ENCODE measurements around the gene KRTAP10-1.

DNA sequence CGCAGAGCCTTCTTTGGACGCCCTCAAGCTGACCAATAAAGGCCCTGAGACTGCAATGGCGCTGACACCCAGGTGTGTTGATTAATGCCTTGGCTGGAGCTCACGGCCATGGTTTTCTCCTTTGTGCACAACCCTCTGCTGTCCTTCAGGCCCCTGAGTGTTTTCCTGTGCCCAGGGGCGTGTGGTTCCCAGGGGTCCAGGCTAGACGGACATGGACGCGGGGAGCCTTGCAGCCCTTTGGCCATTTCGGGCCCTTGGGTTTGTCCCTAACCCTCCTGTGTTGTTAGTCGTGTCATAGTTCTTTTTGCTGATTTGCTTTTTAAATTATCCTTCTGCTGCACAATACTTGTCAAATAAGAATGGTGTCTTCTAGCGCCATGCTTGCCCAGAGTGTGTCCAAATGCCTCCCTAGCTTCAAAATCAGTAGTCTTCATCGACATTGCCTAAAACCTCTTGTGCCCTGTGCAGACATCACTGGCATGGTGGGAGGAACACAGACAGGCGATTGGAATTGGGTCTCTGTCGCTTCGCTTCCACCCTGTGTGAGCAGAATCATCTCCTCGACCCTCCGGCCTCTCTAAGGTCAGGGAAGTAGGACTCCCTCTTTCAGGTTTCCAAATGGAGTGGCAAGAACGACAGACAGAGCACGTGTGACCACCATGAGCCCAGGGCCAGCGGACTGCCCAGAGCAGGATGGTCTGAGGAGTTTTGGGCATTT, 35.5 kb upstream of the KRTAP10-1 start:
- TF ChIP-seq, protein P1, sequence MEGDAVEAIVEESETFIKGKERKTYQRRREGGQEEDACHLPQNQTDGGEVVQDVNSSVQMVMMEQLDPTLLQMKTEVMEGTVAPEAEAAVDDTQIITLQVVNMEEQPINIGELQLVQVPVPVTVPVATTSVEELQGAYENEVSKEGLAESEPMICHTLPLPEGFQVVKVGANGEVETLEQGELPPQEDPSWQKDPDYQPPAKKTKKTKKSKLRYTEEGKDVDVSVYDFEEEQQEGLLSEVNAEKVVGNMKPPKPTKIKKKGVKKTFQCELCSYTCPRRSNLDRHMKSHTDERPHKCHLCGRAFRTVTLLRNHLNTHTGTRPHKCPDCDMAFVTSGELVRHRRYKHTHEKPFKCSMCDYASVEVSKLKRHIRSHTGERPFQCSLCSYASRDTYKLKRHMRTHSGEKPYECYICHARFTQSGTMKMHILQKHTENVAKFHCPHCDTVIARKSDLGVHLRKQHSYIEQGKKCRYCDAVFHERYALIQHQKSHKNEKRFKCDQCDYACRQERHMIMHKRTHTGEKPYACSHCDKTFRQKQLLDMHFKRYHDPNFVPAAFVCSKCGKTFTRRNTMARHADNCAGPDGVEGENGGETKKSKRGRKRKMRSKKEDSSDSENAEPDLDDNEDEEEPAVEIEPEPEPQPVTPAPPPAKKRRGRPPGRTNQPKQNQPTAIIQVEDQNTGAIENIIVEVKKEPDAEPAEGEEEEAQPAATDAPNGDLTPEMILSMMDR (IDR thresholded peaks at IDR 0.05) = no peak
- no peak for TF ChIP-seq TEAD4 (CRISPR knock-in tag; IDR thresholded peaks at IDR 0.05)
- no peak for TF ChIP-seq ZNF232 (CRISPR knock-in tag; IDR thresholded peaks at IDR 0.05)
- no peak for TF ChIP-seq NR2C2 (CRISPR knock-in tag; IDR thresholded peaks at IDR 0.05)
- no peak for TF ChIP-seq EMX1 (CRISPR knock-in tag; IDR thresholded peaks at IDR 0.05)
- no peak for TF ChIP-seq TEAD1 (CRISPR knock-in tag; IDR thresholded peaks at IDR 0.05)
- no peak for TF ChIP-seq FOXP1 (CRISPR knock-in tag; IDR thresholded peaks at IDR 0.05; ENCODE audit: borderline replicate concordance)
- TF ChIP-seq ZNF317 (CRISPR knock-in tag; IDR thresholded peaks at IDR 0.05; ENCODE audit: borderline replicate concordance, low read depth) = no peak
- no peak for TF ChIP-seq PRRX2 (CRISPR knock-in tag; IDR thresholded peaks at IDR 0.05)

Data from WTC11 (cell line).